NK-92 (cell line): Measurements from ENCODE around the gene RHOT1.
"Not testable (repeated sequence)": the region's sequence is repeated elsewhere in the genome, so short reads cannot be mapped to it uniquely, and the experiment has no call there.

Source experiments
- DNase-seq: peaks from one replicate; lab custom pipeline; 2025; ENCODE audit not compliant: unreplicated experiment; lab: John Stamatoyannopoulos, UW

Gene RHOT1

GRCh38 chr17:32158870-32159585, 16.7 kb downstream of the RHOT1 start:
- DNase-seq, result no peak

DNA sequence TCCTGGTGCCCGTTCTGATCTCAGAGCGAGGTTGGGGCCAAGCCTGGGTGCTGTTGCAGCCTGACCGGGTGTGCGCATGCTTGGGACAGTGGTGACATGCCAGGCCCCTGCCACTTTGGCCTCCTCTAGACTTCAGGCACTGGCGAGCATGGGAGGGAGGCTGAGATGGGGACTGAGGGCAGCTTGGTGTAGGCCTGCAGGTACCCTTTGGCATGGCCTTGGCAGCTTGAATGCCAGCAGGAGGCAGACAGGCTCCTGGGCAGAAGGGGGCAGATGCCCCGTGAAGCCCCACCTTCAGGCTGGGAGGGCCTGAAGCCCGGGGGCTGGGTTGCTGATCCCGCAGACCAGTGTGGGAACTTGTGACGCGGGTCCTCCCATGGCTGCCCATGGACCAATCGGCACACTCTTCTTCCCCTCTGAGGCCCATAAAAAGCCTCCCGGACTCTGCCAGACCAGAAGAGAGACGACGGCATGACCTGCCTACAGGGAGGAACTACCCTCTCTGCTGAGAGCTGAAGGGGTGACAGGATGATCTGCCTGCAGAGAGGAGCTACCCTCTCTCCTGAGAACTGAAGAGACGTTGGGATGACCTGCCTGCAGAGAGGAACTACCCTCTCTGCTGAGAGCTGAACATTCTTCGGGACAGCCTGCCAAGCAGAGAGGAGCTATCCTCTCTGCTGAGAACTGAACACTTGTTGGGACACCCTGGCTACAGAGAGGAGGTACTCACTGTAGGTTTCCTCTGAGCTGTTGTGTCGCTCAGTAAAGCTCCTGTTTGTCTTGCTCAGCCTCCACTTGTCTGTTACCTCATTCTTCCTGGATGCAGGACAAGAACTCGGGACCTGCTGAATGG, 17.5 kb downstream of the RHOT1 start:
- DNase-seq, result no peak

- no peak for DNase-seq
Observed at GRCh38 chr17:32160526-32160925, 18.2 kb downstream of the RHOT1 start.

DNA sequence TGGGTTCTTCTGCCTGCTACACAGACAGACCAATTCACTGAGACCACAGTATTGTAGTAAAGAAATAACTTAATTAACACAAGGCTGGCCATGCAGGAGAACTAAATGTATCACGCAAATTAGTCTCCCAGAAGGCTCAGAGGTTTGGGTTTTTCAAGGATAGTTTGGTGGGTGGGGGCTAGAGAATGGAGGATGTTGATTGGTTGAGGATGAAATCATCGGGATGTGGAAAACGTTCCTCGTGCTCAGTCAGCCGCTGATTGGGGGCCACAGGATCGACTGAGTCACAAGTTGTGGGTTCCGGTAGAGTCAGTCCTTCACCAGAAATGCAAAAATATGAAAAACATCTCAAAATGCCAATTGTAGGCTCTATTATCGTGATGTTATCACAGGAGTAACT, 18.7 kb downstream of the RHOT1 start:
- DNase-seq, result no peak

DNA sequence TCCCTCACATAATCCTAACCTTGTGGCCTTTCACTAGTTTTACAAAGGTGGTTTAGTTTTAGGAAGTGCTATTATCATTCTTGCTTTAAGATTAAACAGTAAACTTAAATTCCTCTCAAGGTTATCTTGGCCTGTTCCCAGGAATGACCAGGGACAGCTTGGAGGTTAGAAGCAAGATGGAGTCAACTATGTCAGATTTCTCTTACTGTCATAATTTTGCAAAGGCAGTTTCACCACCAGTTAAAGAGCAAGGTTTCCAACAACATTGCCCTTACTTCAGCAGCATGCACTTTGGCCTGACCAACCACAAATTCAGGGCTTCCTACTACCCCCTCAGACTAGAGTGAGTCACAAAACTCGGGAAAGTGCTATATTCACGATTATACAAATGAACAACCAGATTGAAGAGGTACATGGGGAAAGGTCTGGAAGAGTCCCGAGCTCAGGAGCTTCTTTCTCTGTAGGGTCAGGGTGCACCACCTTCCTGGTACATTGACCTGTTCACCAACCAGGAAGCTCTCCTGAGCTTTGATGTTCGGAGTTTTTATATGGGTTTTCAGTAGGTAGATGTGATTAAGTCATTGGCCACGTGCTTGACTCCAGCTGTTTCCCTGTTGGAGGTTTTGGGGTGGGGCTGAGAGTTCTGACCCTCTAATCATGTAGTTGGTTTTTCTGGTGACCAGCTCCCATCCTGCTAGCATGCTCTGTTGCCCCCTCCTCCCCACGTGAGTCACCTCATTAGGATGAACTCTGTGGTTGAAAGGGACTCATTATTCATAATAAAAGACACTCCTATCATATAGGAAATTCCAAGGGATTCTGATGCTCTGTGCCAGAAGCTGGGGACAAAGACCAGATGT, 19.4 kb downstream of the RHOT1 start:
- DNase-seq, result no peak

GRCh38 chr17:32174889-32175288, 32.6 kb downstream of the RHOT1 start:
- DNase-seq, result no peak

DNA sequence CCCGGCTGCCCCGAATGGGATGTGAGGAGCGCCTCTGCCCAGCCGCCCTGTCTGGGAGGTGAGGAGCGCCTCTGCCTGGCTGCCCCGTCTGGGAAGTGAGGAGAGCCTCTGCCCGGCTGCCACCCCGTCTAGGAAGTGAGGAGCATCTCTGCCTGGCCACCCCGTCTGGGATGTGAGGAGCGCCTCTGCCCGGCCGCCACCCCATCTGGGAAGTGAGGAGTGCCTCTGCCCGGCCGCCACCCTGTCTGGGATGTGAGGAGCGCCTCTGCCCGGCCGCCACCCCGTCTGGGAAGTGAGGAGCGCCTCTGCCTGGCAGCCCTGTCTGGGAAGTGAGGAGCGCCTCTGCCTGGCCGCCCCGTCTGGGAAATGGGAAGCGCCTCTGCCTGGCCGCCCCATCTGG, 36.4 kb downstream of the RHOT1 start:
- DNase-seq, result not testable (repeated sequence)

DNA sequence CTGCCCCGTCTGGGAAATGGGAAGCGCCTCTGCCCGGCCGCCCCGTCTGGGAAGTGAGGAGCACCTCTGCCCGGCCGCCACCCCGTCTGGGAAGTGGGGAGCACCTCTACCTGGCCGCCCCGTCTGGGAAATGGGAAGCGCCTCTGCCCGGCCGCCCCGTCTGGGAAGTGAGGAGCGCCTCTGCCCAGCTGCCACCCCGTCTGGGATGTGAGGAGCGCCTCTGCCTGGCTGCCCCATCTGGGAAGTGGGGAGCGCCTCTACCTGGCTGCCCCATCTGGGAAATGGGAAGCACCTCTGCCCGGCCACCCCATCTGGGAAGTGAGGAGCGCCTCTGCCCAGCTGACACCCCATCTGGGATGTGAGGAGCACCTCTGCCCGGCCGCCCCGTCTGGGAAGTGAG, 36.8 kb downstream of the RHOT1 start:
- not testable (repeated sequence) for DNase-seq

DNA sequence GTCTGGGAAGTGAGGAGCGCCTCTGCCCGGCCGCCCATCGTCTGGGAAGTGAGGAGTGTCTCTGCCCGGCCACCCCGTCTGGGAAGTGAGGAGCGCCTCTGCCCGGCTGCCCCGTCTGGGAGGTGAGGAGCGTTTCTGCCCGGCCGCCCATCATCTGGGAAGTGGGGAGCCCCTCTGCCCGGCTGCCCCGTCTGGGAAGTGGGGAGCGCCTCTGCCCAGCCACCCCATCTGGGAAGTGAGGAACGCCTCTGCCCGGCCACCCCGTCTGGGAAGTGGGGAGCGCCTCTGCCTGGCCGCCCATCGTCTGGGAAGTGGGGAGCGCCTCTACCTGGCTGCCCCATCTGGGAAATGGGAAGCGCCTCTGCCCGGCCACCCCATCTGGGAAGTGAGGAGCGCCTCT, 37.2 kb downstream of the RHOT1 start:
- DNase-seq, result not testable (repeated sequence)

GRCh38 chr17:32180262-32180661, 38.0 kb downstream of the RHOT1 start:
- not testable (repeated sequence) for DNase-seq

DNA sequence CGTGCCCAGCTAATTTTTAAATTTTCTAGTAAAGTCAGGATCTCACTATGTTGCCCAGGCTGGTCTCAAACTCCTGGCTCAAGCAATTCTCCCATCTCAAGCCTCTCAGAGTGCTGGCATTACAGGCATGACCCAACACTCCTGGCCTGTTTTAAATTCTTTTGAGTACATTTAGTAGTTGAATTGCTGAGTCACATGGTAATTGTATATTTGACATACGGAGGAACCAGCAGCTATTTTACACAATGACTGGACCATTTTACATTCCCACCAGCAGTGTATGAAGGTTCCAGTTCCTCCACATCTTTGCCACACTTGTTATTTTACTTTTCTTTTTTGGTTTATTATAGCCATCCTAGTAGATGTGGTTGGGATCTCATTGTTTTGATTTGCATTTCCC, 43.6 kb downstream of the RHOT1 start:
- no peak for DNase-seq

DNA sequence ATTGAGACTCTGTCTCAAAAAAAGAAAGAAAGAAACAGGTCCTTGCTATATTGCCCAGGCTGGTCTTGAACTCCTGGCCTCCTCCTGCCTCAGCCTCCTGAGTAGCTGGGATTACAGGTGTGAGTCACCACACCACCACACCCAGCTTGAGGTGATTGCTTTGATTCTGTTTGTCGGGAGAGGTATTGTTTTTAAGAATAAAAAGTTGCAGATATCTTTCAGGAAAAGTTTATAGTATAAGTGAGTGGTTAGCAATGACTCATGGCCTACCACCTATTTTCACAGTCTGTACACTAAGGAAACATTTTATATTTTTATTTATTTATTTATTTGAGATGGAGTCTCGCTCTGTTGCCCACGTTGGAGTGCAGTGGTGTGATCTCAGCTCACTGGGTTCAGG, 45.0 kb downstream of the RHOT1 start:
- DNase-seq, result no peak

- no peak for DNase-seq
Observed at GRCh38 chr17:32189343-32189742, 47.0 kb downstream of the RHOT1 start.

DNA sequence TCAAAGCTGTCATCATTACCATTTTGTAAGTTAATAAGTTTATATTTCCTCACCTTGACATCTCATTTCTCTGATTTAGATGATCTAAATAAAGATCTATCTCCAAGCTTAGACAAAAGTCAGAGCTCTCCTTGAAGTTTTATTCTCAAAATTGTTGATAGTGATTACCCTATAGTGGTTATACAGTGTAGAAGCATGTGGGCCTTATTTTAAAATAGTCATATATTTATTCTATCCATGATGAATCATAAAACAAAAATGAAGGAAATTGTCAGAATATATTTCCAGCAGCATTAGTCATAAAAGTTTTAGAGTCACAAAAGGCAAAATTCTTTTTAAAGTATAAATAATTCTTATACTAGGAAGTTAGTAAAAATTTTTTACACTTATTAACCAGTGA, 49.0 kb downstream of the RHOT1 start:
- DNase-seq, result no peak

GRCh38 chr17:32192379-32192778, 50.1 kb downstream of the RHOT1 start:
- DNase-seq, result no peak

- DNase-seq, result no peak
Observed at GRCh38 chr17:32197987-32198386, 55.7 kb downstream of the RHOT1 start.

- DNase-seq, result no peak
Observed at GRCh38 chr17:32206861-32207260, 64.6 kb downstream of the RHOT1 start.

DNA sequence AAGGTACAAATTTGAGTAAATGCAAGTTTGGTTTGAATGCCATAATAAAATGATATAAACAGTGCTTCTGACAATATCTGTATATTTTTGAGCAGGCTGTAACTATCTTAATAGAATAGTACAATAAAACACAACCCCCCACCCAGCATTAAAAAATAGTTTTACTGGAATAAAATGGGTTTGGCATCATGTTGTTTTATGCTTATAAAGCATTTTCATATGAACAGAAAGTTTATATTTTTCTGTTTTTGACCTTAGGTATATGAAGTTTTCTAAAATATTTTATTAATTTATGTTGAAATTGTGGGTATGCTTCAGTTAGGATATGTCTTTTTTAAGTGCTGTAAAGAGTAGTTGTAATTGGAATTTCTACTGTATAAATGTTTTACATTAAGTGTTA, 66.1 kb downstream of the RHOT1 start:
- no peak for DNase-seq

DNA sequence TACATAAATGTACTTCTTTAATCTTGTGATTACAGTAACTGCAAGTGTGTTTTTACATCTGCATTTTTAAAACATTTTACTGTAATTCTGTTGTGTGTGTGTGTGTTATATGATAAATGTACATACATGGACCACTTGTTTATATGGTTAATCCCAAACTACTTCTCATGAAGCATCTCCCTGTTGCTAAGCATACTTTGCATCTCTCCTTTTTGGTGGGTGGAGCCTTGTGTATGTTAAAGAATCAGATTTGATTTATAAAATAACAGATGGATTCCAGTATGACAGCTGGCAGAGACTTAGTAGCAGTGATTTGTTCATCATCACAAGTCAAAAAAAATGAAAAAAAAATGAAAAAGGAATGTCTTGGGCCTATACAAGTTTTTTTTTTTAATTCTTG, 67.3 kb downstream of the RHOT1 start:
- DNase-seq, result no peak

DNA sequence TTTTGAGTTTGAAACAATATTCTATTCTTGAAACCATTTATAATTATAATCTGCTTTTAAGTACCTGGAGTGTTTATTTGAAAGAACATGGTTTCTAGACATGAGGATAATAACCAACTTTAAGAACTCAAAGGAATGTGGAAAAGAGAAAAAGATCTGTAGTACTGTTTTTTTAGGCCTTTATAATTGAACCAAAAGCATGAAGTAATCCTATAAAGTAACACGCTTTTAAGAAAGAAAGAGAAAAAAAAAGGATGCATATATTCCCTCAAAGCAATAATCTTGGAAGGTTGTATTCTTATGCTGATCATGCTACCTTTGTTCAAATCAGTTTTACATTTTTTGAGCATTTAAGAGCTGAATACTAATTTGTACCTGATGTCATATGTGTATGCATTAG, 69.4 kb downstream of the RHOT1 start:
- no peak for DNase-seq

- no peak for DNase-seq
Observed at GRCh38 chr17:32215696-32216095, 73.4 kb downstream of the RHOT1 start.

- no peak for DNase-seq
Observed at GRCh38 chr17:32222621-32223020, 80.3 kb downstream of the RHOT1 start.
